ENCODE measurements around the gene TPI1.
"Not testable (repeated sequence)": the region's sequence is repeated elsewhere in the genome, so short reads cannot be mapped to it uniquely, and the experiment has no call there.

The TPI1 gene

DNA sequence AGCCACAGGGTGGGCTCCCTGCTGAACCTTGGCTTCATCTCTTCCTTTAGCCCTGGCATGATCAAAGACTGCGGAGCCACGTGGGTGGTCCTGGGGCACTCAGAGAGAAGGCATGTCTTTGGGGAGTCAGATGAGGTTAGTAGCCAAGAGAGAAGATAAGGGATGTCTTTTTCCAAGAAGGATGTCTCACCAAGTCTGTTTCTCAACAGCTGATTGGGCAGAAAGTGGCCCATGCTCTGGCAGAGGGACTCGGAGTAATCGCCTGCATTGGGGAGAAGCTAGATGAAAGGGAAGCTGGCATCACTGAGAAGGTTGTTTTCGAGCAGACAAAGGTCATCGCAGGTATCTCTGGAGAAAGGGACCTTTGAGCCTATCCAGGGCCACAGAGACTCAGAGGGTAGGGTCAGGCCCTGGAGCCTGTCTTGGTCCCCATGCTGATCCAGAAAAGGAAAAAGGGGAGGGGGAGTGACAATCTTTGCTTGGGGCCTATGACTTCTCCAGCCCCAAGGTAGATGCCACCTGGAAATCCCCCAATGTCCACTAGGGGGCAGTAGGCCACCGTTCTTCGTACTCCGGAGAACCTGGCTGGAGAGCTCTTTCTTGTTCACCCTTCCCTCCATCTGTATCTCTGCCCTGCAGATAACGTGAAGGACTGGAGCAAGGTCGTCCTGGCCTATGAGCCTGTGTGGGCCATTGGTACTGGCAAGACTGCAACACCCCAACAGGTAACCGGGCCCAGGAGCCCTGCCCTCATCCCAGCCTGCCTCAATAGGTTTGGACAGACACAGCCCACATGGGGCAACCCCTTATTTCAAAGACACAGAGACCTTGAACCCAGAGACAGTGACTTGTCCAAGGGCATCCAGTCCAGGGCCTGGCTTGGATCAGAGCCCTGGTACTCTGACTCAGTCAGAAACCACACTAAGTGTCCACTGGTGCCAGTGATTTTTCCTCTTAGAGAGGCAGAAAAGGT, 2.0 kb downstream of the TPI1 start:
- peak; percentile 67 for DNase-seq

DNA sequence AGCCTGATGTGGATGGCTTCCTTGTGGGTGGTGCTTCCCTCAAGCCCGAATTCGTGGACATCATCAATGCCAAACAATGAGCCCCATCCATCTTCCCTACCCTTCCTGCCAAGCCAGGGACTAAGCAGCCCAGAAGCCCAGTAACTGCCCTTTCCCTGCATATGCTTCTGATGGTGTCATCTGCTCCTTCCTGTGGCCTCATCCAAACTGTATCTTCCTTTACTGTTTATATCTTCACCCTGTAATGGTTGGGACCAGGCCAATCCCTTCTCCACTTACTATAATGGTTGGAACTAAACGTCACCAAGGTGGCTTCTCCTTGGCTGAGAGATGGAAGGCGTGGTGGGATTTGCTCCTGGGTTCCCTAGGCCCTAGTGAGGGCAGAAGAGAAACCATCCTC, 3.0 kb downstream of the TPI1 start:
- not testable (repeated sequence) for DNase-seq

DNA sequence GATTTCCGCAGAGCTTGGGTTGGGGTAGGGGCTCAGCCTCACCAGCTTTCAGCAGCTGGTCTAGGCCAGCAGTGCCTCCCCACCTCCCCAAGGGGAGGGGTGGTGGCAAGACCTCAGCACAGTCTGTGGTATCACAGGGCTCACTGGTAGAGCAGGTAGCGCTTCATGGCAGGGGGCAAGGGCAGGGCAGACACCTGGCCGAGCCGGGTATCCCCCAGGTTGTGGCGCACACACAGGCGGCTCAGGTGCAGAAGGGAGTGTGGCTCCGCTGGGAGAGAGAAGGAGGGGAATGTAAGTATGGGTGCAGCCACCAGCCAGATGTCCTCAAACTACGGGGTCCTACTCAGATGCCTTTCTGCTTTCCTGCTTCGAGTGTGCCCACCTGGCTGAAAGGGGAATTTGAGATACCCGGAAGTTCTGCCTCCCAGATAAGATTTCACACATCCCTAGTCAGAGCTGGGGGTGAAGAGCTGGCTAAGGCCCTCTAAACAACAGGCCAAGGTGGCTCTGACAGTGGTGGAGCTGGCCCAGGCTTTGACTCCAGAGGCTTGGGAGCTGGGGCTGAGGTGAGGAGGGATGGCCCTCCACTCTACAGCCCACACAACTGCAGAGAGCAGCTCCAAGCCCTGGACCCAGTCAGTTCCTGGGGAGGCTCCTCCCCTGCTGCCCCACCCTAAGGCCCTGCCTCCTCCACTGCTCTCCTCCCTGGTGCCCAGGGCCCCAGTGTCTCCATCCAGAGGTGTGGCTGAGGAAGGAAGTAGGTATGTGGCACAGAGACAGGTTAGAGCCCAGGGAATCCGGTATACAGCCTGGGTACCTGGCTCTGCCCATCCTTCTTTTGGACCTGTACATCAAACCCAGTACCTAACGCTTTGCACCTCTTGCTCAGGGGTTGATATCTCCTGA, 4.0 kb downstream of the TPI1 start:
- no peak for DNase-seq

DNA sequence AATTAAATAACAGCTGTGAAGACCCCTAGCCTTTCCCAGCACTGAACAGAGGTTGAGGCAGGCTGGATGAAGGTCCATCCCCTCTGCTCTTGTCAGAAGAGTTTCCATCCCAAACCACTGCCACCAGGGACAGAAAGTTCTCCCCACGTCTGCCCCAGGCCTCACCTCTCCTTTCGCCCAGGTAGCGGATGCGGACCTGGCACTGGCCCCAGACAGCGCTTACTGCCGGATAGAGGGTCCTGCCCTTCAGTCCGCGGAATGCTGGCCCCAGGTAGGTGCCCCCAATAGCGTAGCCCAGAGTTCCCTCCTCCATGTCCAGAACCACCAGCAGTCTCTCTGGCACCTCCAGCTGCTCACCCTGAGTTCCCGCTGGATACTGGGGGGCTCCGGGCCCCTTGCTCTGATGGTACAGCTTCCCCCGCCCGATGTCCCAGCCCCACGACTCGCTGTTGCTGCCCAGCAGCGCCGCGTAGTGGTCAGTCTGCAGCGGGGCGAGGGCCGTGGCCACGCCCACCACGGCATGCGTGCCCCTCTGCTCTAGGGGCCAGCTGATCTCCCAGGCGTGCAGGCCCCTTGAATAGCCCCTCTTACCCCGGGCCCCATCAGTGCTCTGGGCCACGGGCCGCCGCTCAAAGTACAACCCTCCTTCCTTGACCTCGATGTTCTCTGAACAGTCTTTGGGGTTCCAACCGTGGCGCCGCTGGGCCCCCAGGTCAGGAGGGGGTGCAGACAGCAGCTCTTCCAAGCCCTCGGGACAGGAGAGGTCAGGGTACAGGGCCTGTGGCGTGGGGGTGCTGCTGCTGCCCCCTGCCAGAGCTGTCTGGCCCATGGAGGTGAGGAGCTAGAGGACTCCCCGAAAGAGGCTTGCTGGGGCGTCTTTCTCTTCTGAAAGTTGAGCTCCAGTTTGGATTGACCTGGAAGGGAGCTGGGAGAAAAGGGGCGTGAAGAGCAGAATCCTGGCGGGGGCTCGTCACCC, 5.0 kb downstream of the TPI1 start:
- DNase-seq, result peak; percentile 56

DNA sequence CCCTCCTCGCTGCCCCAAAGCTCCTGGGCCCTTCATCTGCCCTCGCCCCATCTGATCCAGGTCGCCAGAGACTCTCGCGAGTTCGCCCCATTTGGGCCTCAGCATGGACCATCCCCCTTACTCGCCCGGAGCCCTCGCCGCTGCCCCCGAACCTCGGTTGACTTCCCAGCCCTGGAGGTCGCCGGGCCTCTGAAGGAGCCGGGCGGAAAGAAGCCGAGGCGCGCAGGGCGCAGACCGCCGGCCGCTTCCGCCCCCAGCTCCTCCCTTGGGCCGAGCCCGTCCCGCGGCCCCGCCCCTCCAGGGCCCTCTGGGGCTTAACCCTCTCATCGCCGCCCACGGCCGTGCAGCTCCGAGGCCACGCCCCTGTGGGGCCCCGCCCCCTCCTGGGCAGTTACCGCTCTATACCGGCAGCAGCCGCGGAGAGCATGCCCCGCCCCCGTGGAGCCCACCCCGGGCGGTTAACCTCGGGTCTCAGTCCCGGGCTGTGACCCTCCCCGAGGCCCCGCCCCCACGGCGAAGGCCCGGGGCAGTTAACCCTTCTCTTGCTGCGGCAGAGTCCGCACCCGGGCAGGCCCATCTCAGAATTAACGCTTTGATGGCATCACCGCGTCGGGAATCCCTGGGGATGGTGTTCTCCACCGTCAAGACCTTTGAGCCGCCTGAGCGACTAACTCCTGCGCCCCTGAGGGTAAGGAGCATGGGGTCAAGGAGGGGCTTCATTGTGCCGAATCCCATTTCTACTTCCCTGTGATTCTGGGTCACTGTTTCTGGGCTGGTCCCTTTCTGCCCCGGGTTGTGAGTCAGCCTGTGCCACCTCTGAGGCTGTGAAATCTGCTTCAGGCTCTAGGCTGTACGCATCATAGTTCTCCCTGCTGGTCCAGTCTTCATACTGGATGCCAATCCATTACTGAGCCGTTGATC, 6.0 kb downstream of the TPI1 start, which contains the start of gene SPSB2:
SPSB2 (minus strand) TSS at position 210 of the 921 bp plus-strand sequence. CDS start 402 bp downstream, outside the sequence.
- peak; percentile 93 for DNase-seq

DNA sequence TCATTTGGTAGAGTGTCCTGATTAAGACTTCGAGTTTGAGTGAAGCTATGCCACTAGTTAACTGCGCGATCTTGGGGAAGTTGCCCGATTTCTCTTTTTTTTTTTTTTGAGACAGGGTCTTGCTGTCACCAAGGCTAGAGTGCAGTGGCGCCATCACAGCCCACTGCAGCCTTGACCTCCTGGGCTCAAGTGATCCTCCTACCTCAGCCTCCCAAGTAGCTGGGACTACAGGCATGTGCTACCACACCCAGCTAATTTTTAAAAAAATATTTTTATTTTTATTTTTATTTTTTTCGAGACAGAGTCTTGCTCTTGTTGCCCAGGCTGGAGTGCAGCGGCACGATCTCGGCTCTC, 6.7 kb downstream of the TPI1 start:
- not testable (repeated sequence) for DNase-seq

DNA sequence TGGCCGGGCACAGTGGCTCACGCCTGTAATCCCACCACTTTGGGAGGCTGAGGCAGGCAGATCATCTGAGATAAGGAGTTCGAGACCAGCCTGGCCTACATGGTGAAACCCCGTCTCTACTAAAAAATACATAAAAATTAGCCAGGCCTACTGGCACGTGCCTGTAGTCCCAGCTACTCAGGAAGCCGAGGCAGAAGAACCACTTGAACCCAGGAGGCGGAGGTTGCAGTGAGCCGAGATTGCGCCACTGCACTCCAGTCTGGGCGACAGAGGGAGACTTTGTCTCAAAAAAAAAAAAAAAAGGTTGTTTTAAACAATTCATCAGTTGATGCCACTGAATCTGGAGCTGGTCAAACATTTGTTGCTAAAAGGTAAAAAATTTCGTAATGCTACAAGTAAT, 12.5 kb downstream of the TPI1 start:
- not testable (repeated sequence) for DNase-seq

DNA sequence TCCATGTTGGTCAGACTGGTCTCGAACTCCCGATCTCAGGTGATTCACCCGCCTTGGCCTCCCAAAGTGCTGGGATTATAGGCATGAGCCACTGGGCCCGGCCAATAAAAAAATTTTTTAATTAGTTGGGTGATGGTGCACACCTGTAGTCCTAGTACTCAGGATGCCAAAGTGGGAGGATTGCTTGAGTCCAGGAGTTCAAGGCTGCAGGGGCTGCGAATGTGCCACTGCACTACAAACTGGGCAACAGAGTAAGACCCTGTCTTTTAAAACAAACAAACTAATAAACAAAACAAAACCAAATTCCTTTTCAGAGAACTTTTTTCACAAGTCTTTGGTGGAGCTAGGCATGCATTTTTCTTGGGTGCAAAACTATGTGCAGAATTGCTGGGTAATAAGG, 15.9 kb downstream of the TPI1 start:
- no peak for DNase-seq

DNA sequence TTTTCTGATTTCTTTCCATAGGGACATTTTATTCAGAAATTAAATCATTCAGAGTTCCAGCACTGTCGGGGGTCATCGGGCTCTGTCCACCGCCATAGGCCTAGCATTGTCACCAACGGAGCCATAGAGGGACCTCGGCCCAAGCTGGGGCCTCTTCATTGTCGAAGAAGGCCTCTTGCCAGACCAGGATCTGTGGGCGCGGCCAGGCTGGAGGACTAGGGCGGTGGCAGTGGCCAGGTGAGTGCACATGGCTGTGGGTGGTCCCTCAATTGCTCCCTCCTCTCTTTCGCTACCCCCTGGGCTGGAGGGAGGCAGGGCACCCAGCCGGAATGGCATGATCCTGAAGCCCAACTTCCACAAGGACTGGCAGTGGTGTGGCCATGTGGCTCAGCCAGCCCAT, 16.4 kb downstream of the TPI1 start:
- no peak for DNase-seq

DNA sequence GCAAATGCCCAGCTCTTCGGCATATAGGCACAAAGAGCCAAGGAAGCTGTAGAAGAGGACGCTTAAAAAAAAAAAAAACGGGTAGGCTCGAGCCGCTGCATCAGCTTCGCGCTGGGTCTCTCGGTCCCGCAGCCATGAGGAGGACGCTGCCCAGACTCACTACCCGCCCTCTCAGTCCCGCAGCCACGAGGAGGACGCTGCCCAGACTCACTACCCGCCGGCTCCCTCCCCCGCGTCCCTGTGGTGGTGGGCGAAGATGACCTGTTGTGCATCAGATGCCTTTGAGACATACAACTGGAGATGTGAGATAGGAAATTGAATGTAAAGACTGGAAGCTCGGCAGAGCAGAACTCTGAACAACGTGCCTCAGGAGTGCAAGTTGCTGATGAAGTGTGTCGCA, 17.2 kb downstream of the TPI1 start:
- no peak for DNase-seq

DNA sequence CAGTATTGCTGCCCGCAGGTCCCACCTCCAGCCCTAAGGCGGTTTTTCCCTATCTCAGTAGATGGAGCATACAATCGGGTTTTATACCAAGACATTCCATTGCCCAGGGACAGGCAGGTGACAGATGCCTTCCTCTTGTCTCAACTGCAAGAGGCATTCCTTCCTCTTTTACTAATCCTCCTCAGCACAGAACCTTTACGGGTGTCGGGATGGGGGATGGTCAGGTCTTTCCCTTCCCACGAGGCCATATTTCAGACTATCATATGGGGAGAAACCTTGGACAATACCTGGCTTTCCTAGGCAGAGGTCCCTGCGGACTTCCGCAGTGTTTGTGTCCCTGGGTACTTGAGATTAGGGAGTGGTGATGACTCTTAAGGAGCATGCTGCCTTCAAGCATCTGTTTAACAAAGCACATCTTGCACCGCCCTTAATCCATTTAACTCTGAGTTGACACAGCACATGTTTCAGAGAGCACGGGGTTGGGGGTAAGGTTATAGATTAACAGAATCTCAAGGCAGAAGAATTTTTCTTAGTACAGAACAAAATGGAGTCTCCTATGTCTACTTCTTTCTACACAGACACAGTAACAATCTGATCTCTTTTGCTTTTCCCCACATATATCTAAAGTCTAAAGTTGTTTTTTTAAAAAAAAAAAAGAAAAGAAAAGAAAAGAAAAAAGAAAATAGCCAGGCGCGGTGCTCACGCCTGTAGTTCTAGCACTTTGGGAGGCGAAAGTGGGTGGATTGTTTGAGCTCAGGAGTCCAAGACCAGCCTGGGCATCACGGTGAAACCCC, 19.1 kb downstream of the TPI1 start:
- DNase-seq, result not testable (repeated sequence)

DNA sequence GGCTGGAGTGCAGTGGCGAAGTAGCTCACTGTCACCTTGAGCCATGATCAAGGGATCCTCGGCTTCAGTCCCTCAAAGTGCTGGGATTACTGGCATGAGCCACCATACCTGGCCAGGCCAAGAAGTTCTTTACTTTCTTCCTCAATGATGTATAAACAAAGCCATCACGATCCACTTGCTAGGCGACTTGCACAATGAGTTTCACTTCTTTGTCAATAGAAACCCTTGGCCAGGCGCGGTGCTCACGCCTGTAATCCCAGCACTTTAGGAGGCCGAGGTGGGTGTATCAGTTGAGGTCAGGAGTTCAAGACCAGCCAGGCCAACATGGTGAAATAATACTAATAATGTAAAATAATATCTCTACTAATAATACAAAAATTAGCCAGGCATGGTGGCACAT, 20.1 kb downstream of the TPI1 start:
- no peak for DNase-seq

DNA sequence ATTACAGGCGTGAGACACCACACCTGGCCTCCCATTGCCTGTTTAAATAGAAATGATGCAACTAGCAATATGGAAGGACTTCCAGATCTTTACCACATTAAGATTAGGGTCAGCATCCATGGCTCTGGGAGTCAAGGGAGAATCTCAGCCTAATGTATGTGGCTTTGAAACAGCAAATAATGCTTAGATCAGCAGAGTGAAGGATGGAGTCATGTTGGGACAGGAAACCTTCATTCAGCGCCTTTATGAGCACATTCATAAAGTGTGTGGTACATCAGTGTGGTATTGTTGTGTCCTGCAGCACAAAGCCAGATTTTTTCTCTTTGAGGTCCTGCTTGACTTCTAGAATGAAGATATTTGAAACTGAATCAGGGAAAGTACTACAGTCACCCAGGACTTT, 21.0 kb downstream of the TPI1 start:
- no peak for DNase-seq

DNA sequence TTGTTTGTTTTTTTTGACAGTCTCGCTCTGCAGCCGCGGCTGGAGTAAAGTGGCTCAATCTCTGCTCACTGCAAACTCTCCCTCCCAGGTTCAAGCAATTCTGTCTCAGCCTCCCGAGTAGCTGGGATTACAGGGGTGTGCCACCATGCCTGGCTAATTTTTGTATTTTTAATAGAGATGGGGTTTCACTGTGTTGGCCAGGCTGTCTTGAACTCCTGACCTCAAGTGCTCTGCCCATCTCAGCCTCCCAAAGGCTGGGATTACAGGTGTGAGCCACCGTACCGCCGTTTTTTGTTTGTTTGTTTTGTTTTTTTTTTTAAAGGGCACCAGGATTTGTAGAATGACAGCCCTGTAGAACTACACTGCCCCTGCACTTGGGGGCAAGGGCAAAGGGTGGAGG, 21.5 kb downstream of the TPI1 start:
- not testable (repeated sequence) for DNase-seq

DNA sequence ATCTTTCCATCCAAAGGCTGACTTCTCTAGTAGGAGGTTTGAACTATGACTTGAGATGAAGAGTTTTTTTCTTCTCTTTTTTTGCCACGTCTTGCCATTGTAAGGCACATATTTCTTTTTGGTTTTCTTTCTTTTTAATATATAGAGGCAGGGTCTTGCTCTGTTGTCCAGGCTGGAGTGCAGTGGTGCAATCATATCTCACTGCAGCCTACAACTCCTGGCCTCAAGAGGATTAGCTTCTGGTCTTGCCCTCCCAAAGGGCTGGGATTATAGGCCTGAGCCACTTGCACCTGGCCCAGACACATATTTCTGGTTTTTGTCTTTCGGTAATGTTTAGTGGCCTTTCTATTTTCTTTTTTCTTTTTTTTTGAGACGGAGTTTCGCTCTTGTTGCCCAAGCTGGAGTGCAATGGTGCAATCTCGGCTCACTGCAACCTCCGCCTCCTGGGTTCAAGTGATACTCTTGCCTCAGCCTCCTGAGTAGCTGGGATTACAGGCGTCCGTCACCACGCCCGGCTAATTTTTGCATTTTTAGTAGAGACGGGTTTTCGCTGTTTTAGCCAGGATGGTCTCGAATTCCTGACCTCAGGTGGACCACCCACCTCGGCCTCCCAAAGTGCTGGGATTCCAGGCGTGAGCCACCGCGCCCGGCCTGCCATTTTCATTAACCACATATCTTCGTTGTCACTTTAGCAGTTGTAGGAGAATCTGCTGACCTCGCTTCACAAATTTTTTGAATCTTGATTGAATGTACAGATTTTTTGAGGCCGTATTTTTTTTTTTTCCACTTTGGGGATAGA, 22.6 kb downstream of the TPI1 start:
- not testable (repeated sequence) for DNase-seq

DNA sequence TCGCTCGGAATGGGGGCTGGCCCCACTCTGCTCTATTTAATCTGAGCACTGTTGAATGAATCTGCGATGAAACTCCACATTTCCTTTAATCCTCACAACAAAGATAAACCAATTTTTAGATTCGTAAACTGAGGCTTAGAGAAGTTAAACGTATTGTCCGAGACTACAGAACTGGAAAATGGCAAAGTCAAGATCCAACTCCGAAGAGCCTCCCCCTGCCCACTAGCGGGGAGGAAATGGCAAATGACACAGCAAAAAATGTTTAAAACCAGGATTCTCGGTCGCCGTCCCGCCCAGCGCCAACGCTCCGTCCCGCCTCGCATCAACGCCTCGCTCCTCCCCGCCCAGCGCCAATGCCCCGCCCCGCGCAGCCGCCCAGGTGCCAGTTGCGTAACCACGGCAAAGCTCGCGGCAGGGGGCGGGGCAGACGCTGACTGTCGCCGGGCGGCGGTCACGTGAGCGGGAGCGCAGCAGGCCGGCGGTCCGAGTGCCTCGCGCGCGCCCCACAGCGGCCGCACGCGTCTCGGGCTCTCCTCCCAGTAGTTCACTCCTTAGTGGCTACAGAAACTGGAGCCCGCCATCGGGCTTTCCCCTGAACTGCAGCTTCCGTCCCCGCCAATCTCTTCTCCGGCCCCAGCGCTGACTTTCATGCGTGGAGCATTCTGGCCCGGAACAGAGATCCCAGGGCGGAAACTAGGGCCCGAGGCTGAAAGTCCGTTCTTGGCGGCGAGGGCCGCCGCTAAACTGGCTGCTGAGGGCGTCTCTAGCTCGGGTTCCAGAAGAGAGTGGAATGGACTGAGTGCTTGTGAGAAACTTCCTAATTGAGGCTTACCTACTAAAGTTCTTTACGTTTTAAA, 23.7 kb downstream of the TPI1 start:
- peak; percentile 99 for DNase-seq

DNA sequence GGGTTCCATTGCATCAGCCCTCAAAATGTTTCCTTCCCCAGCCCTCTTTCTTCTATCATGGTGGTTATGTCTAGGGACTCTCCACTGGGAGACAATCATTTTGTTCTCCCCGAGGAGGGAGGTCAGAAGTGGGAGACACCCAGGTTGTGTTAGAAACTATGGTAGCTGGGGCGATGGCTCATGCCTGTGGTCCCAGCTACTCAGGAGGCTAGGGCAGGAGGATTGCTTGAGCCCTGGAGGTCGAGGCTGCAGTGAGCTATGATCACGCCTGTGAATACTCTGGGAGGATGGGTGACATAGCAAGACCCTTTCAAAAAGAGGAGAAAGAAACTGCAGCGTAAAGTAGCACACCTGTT, 24.3 kb downstream of the TPI1 start:
- no peak for DNase-seq

DNA sequence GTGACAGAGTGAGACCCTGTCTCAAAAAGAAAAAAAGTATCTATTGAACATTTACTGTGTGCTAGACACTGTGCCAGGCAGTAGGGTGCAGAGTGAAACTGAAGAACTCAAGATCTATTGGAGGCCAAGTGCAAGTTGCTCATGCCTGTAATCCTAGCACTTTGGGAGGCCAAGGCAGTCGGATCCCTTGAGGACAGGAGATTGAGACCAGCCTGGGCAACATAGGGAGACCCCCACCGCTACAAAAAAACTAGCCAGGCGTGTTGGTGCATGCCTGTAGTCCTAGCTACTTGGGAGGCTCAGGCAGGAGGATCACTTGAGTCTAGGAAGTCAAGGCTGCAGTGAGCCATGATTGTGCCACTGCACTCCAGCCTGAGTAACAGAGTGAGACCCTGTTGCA, 25.4 kb downstream of the TPI1 start:
- not testable (repeated sequence) for DNase-seq

DNA sequence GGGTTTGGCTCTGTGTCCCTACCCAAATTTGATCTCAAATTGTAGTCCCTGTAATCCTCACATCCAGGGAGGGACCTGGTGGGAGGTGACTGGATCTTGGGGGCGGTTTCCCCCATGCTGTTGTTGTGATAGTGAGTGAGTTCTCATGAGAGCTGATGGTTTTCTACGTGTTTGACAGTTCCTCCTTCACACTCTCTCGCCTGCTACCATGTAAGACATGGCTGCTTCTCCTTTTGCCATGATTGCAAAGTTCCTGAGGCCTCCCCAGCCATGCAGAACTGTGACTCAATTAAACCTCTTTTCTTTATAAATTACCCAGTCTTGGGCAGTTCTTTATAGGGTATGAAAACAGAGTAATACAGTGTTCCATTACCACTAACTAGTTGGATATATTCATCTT, 27.0 kb downstream of the TPI1 start:
- DNase-seq, result no peak

Measured in NCI-H2107 (cell line).